ACC112 (cell line): ENCODE results near the gene CFAP97D2.
"Not testable (repeated sequence)": the region's sequence is repeated elsewhere in the genome, so short reads cannot be mapped to it uniquely, and the experiment has no call there.

Source experiments
- H2AFZ ChIP-seq: fragments of 200-600 bp; sonication (generic); one replicate; pipeline ENCODE4 v1.6.0; 2017; ENCODE audit warnings: antibody characterized with exemption, low read length; ENCODE audit not compliant: unreplicated experiment
- H3K27ac ChIP-seq: fragments of 200-600 bp; sonication (generic); 2 replicates; pipeline ENCODE4 v1.5.1; 2014; ENCODE audit warnings: low read depth, mild to moderate bottlenecking, antibody characterized with exemption, low read length, moderate library complexity
- H3K27me3 ChIP-seq: fragments of 200-600 bp; sonication (generic); 2 replicates; pipeline ENCODE4 v1.6.1; 2014; ENCODE audit warnings: mild to moderate bottlenecking, antibody characterized with exemption, low read length, moderate library complexity, mixed read lengths; ENCODE audit not compliant: insufficient read depth
- H3K36me3 ChIP-seq: fragments of 200-600 bp; sonication (generic); 2 replicates; pipeline ENCODE4 v1.6.1; 2016; ENCODE audit warnings: mild to moderate bottlenecking, antibody characterized with exemption, low read length, moderate library complexity, mixed read lengths; ENCODE audit not compliant: insufficient read depth
- H3K4me1 ChIP-seq: fragments of 200-600 bp; sonication (generic); one replicate; pipeline ENCODE4 v1.6.1; 2016; ENCODE audit warnings: low read length, mixed read lengths; ENCODE audit not compliant: insufficient read depth, unreplicated experiment, control insufficient read depth
- H3K4me3 ChIP-seq: fragments of 200-600 bp; sonication (generic); 2 replicates; pipeline ENCODE4 v1.5.1; 2014; ENCODE audit warnings: mild to moderate bottlenecking, low read depth, low read length
- H3K79me2 ChIP-seq: fragments of 200-600 bp; sonication (generic); one replicate; pipeline ENCODE4 v1.6.0; 2016; ENCODE audit warnings: low read length; ENCODE audit not compliant: control insufficient read depth, unreplicated experiment, insufficient read depth

Gene CFAP97D2

DNA sequence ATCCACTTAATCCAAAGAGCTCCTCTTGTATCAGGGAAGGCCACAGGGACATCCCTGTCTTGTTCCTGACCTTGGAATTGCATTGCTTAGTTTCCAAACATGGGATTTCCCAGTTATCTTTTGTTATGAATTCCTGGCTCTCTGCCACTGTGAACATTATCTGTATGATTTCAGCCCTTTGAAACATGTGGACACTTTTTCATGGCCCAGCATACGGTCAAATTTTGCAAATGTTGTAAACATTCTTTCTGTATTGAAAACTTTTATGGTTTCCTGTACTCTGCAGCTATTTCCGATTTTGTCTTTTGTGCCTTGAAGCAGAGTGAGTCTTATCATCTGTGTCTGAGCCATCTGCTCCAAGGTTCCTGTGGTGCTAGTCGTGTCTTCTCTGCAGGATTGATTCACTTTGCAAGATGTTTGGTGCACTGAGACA lies 4.5 kb upstream of the CFAP97D2 start:
- H3K27me3 ChIP-seq: peaks cover 9% of the 10 kb centered on the region
- H2AFZ ChIP-seq: no peak overlapping the region
- H3K27ac ChIP-seq: no peak overlapping the region
- no peak overlapping the region for H3K4me3 ChIP-seq
- no peaks in the 10 kb centered on the region for H3K79me2 ChIP-seq
- H3K4me1 ChIP-seq: no peaks in the 10 kb centered on the region
- no peaks in the 10 kb centered on the region for H3K36me3 ChIP-seq

DNA sequence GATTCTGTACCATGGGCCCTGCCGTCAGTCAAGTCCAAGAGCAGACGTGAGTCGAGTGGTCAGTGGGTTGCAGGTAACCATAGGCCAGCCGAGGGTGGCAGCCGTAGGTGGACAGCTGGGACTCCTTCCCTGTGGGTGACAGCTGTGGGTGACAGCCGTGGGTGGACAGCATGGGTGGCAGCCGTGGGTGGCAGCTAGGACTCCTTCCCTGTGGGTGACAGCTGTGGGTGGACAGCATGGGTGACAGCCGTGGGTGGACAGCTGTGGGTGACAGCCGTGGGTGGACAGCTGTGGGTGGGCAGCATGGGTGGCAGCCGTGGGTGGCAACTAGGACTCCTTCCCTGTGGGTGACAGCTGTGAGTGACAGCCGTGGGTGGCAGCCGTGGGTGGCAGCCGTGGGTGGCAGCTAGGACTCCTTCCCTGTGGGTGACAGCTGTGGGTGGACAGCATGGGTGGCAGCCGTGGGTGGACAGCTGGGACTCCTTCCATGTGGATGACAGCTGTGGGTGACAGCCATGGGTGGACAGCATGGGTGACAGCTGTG lies 2.6 kb upstream of the CFAP97D2 start:
- H3K27ac ChIP-seq, H3K4me3 ChIP-seq, H3K4me1 ChIP-seq, H3K36me3 ChIP-seq, H2AFZ ChIP-seq, H3K79me2 ChIP-seq: not testable (repeated sequence)
- H3K27me3 ChIP-seq: peaks cover 13% of the 10 kb centered on the region

DNA sequence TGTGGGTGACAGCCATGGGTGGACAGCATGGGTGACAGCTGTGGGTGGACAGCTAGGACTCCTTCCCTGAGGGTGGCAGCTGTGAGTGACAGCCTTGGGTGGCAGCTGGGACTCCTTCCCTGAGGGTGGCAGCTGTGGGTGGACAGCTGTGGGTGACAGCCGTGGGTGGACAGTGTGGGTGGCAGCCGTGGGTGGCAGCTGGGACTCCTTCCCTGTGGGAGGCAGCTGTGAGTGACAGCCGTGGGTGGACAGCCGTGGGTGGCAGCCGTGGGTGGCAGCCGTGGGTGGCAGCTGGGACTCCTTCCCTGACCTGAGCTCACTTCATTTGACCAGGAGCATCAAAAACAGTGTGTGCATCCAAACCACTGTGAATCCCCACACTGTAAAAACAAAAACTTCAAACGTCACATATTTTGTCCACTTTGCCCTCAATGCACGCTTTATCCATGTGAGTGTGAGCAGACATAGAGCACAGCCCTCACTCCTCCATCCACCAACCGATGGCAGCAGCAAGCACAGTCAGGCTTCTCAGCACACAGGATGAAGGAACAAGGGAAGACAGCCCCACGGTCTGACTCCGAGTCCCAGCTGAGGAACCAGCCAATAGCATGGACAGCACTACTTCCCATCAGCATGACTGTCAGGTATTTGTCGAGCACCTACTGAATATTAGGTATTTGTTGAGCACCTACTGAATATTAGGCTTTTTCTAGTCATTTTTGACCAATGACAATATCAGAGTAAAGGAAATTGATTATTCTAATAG lies 1.6 kb upstream of the CFAP97D2 start:
- H2AFZ ChIP-seq: no peak overlapping the region
- no peaks in the 10 kb centered on the region for H3K4me1 ChIP-seq
- H3K4me3 ChIP-seq: no peak overlapping the region
- peaks cover 14% of the 10 kb centered on the region for H3K27me3 ChIP-seq
- H3K27ac ChIP-seq: no peak overlapping the region
- H3K79me2 ChIP-seq: no peaks in the 10 kb centered on the region
- H3K36me3 ChIP-seq: no peaks in the 10 kb centered on the region

DNA sequence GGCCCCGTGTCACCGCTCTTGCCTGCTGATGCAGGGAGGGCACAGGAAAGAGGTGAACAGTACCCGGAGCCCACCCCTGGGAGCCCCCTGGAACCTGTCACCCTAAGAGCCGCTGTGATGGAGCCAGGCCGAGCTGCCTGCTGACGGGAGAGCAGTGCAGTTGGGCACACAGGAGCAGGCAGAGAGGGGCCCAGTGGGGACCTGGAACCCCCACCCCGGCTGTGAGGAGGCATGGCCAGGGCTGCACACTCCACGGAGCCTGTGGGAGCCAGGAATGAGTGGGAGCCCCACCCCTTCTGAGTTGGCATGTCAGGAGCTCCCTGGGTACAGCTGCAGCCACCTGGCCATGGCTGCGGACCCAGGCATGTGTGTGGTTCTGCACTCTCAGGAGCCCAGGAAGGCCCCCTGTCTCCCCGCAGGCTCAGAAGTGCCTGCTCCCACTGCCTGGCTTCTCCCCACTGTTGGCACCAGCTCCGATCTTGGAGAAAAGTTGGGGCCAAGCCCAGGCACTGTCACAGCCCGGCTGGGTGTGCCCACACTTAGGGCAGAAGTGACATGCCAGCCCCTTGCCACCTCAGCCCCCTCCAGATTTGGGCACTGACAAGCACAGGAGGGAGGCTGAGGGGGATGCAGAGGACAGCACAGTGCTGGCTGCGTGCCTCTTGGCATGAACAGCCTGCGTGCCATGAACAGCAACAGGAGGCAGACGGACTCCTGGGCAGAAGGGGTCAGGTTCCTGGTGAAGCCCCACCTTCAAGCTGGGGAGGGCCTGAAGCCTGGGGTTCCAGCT lies 6.3 kb downstream of the CFAP97D2 start:
- no peak overlapping the region for H2AFZ ChIP-seq
- H3K4me1 ChIP-seq: no peaks in the 10 kb centered on the region
- no peaks in the 10 kb centered on the region for H3K36me3 ChIP-seq
- H3K27me3 ChIP-seq: peaks cover 6% of the 10 kb centered on the region; the same call in 1 of the 2 replicates
- no peaks in the 10 kb centered on the region for H3K79me2 ChIP-seq
- no peak overlapping the region for H3K27ac ChIP-seq
- H3K4me3 ChIP-seq: no peak overlapping the region

DNA sequence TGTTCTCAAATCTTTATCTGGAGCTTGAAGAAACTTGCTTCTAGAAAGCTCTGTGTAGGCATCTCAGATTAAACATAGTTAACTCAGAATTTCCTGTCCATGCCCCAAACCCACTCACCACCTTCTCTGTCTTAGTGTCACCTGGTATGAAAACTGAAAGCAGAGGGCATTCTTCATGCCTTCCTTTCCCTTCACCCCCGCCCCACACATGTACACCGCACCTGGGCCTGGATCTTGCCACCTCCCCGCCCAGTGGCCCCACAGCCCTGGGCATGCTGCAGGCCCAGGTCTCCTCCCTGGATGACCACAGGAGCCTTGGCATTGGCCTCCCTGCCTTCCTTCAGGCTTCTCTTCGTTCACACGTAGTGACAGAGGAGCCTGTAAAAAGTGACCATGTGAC lies 15.8 kb downstream of the CFAP97D2 start:
- no peak overlapping the region for H3K4me3 ChIP-seq
- H3K79me2 ChIP-seq: no peaks in the 10 kb centered on the region
- peaks cover 13% of the 10 kb centered on the region for H3K27me3 ChIP-seq
- no peaks in the 10 kb centered on the region for H3K4me1 ChIP-seq
- no peak overlapping the region for H3K27ac ChIP-seq
- H3K36me3 ChIP-seq: no peaks in the 10 kb centered on the region
- H2AFZ ChIP-seq: no peak overlapping the region

DNA sequence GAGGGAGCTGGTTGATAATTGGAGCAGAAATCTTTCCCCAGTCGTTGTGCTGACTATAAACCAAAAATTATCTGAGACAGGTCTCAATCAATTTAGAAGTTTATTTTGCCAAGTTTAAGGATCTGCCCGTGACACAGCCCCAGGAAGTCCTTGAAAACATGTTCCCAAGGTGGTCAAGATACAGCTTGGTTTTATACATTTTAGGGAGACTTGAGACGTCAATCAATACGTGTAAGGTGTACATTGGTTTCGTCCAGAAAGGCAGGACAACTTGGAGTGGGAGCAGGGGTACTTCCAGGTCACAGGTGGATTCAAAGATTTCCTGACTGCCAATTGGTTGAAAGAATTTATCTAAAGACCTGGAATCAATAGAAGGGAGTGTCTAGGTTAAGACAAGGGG lies 17.6 kb downstream of the CFAP97D2 start:
- Histone ChIP-seq H3K36me3 (no peaks in the 10 kb centered on the region), H3K4me3 (no peak overlapping the region), H2AFZ (no peak overlapping the region), H3K79me2 (no peaks in the 10 kb centered on the region), H3K27me3 (peaks cover 9% of the 10 kb centered on the region; the same call in 1 of the 2 replicates), H3K4me1 (no peaks in the 10 kb centered on the region), H3K27ac (no peak overlapping the region)

DNA sequence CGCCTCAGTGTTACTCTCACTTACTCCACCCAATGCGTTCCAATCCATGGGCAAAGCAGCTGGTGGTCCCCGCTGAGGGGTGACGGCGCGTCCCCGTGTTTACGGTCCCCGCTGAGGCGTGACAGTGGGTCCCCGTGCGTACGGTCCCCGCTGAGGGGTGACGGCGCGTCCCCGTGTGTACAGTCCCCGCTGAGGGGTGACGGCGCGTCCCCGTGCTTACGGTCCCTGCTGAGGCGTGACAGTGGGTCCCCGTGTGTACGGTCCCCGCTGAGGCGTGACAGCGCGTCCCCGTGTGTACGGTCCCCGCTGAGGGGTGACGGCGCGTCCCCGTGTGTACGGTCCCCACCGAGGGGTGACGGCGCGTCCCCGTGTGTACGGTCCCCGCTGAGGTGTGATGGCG lies 19.5 kb downstream of the CFAP97D2 start:
- Histone ChIP-seq H3K27me3 (peaks cover 9% of the 10 kb centered on the region; the same call in 1 of the 2 replicates), H3K4me3 (no peak overlapping the region), H3K27ac (no peak overlapping the region), H3K4me1 (no peaks in the 10 kb centered on the region), H3K79me2 (no peaks in the 10 kb centered on the region), H2AFZ (no peak overlapping the region), H3K36me3 (no peaks in the 10 kb centered on the region)

DNA sequence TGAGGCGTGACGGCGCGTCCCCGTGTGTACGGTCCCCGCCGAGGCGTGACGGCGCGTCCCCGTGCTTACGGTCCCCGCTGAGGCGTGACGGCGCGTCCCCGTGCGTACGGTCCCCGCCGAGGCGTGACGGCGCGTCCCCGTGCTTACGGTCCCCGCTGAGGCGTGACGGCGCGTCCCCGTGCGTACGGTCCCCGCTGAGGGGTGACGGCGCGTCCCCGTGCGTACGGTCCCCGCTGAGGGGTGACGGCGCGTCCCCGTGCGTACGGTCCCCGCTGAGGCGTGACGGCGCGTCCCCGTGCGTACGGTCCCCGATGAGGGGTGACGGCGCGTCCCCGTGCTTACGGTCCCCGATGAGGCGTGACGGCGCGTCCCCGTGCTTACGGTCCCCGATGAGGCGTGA lies 20.5 kb downstream of the CFAP97D2 start:
- not testable (repeated sequence) for H3K79me2 ChIP-seq, H3K4me1 ChIP-seq, H3K27ac ChIP-seq, H3K36me3 ChIP-seq, H2AFZ ChIP-seq, H3K4me3 ChIP-seq
- H3K27me3 ChIP-seq: peaks cover 13% of the 10 kb centered on the region; the same call in 1 of the 2 replicates

DNA sequence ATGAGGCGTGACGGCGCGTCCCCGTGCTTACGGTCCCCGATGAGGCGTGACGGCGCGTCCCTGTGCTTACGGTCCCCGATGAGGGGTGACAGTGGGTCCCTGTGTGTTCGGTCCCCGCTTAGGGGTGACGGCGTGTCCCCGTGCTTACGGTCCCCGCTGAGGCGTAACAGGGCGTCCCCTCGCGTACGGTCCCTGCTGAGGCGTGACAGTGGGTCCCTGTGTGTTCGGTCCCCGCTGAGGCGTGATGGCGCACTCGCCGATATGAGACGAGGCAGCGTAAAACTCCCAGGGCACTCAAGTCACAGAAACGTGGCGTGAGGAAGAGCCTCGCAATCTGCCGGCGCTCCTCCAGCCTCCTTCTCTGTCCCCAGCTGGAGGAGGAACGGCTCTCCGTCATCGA lies 20.9 kb downstream of the CFAP97D2 start:
- Histone ChIP-seq H3K27ac (no peak overlapping the region), H3K4me3 (no peak overlapping the region), H3K79me2 (no peaks in the 10 kb centered on the region), H3K4me1 (no peaks in the 10 kb centered on the region), H3K27me3 (peaks cover 17% of the 10 kb centered on the region; the same call in 1 of the 2 replicates), H3K36me3 (no peaks in the 10 kb centered on the region), H2AFZ (no peak overlapping the region)

DNA sequence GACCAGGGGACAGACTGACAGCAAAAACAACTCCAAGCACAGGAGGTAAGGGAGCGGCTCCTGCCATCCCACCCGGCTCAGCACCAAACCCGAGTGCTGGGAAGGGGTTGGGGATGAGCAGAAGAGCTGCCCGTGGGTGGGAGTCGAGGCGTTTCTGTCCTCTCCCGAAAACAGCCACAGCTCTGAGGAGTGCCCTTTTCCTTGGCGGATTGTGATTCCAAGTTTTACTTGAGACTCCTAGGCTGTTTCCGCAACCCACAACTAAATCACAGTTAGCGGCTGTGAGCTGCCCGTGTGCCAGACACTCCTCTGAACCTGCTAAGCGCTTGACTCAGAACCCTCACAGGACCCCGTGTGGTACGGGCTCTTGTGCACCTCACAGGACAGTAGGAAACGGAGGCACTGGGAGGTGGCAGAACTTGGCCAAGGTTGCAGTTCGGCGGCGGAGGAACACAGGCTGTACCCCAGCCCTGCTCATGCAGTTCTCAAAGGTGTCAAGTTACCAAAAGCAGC lies 21.4 kb downstream of the CFAP97D2 start:
- no peak overlapping the region for H3K27ac ChIP-seq
- H3K36me3 ChIP-seq: no peaks in the 10 kb centered on the region
- peaks cover 17% of the 10 kb centered on the region; the same call in 1 of the 2 replicates for H3K27me3 ChIP-seq
- H2AFZ ChIP-seq: no peak overlapping the region
- H3K4me3 ChIP-seq: no peak overlapping the region
- no peaks in the 10 kb centered on the region for H3K4me1 ChIP-seq
- no peaks in the 10 kb centered on the region for H3K79me2 ChIP-seq
